ENCODE results near the gene PPP6R2. TPM values are rescaled to one million over a fixed set of nuclear protein-coding genes. Genes with fewer than 3 reads are reported as not detected.
"Not testable (repeated sequence)": the region's sequence is repeated elsewhere in the genome, so short reads cannot be mapped to it uniquely, and the experiment has no call there.

Gene PPP6R2
- total RNA-seq, 1 experiment from 2014 or later, result 42.6 TPM

DNA sequence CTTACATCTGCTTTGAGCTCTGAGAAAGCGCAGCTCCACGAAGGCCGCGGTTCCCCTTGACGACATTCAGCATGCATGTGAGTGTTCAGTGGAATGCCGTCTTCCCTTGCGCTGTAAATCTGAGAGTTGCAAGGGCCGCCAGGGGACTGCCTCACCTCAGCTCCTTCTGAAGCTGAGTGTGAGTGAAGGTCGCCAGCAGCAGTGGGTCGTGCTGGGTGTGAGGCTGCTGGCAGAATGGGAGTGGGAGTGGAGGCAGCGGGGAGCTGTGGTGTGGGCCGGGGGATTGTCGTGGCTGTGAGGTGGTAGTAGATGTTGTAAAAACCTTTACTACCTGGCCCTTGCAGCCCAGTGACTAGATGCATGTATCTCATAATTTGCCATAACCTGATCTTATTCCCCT lies 65.2 kb downstream of the PPP6R2 start:
- Histone ChIP-seq H3K18ac (ENCODE audit: insufficient read length, low read depth, low read length) (no peak overlapping the region), H2BK120ac (ENCODE audit: low read depth, low read length, poor library complexity, severe bottlenecking) (no peak overlapping the region), H3K27me3 (ENCODE audit: insufficient read depth, low read length) (no peaks in the 10 kb centered on the region), H2BK12ac (ENCODE audit: insufficient read length, low read depth, low read length) (no peak overlapping the region), H3K23me2 (ENCODE audit: insufficient read length, low read depth, low read length, poor library complexity, severe bottlenecking) (peaks cover 3% of the 10 kb centered on the region), H3K79me2 (ENCODE audit: insufficient read depth, low read length) (no peaks in the 10 kb centered on the region), H3K4ac (ENCODE audit: low read depth, low read length) (no peak overlapping the region), H4K5ac (ENCODE audit: insufficient read length, low read depth, low read length) (no peak overlapping the region), H3K4me2 (ENCODE audit: insufficient read depth, insufficient read length, low read length) (no peak overlapping the region), H3K4me1 (ENCODE audit: insufficient read depth, low read length) (no peaks in the 10 kb centered on the region), H3T11ph (ENCODE audit: low read length) (no peak overlapping the region), H3K9ac (ENCODE audit: extremely low read depth, insufficient read length, low read length) (no peak overlapping the region), H2AK5ac (ENCODE audit: insufficient read length, low read length) (no peak overlapping the region), H4K91ac (ENCODE audit: insufficient read length, low read depth, low read length) (no peak overlapping the region), H3K79me1 (ENCODE audit: insufficient read depth, low read depth, low read length, poor library complexity, severe bottlenecking) (peaks cover 2% of the 10 kb centered on the region), H3K27ac (ENCODE audit: insufficient read length, low read depth, low read length) (no peak overlapping the region), H2BK15ac (ENCODE audit: low read depth, low read length) (no peak overlapping the region), H3K56ac (ENCODE audit: insufficient read length, low read depth, low read length) (no peak overlapping the region), H3K9me3 (ENCODE audit: control insufficient read depth, low read depth, low read length) (no peaks in the 10 kb centered on the region), H4K20me1 (ENCODE audit: control insufficient read depth, insufficient read depth, insufficient read length) (no peaks in the 10 kb centered on the region), H4K8ac (replicated peaks; ENCODE audit: insufficient read length, low read depth, low read length) (no peak overlapping the region), H2AFZ (ENCODE audit: low read length) (no peak overlapping the region), H3K23ac (ENCODE audit: insufficient read length, low read depth, low read length) (no peak overlapping the region), H2BK5ac (ENCODE audit: insufficient read length, low read length) (no peak overlapping the region), H2BK20ac (ENCODE audit: low read depth, low read length, poor library complexity, severe bottlenecking) (no peak overlapping the region), H3K14ac (ENCODE audit: insufficient read depth, low read length) (no peak overlapping the region)
- Mint-ChIP-seq H3K27me3 (ENCODE audit: low read depth) (no peaks in the 10 kb centered on the region), H3K4me3 (no peak overlapping the region), H3K9me3 (no peaks in the 10 kb centered on the region; a peak in 1 of 5 replicates), H3K27ac (peak overlapping the region in 1 of 3 experiments; percentile 74; a peak in 1 of 7 replicates), H3K4me1 (no peaks in the 10 kb centered on the region), H3K36me3 (ENCODE audit: insufficient read depth in 1 of 3, low read depth in 3 of 3) (peaks cover 19 to 53% (median 39%) of the 10 kb centered on the region in 3 experiments; a peak in 6 of 7 replicates)
- WGBS (ENCODE audit: extremely low coverage, insufficient read length, low lambda C conversion rate), result no CpG with 5 or more reads among the region's 13 CpGs
- TF ChIP-seq, protein P1, sequence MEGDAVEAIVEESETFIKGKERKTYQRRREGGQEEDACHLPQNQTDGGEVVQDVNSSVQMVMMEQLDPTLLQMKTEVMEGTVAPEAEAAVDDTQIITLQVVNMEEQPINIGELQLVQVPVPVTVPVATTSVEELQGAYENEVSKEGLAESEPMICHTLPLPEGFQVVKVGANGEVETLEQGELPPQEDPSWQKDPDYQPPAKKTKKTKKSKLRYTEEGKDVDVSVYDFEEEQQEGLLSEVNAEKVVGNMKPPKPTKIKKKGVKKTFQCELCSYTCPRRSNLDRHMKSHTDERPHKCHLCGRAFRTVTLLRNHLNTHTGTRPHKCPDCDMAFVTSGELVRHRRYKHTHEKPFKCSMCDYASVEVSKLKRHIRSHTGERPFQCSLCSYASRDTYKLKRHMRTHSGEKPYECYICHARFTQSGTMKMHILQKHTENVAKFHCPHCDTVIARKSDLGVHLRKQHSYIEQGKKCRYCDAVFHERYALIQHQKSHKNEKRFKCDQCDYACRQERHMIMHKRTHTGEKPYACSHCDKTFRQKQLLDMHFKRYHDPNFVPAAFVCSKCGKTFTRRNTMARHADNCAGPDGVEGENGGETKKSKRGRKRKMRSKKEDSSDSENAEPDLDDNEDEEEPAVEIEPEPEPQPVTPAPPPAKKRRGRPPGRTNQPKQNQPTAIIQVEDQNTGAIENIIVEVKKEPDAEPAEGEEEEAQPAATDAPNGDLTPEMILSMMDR (conservative IDR thresholded peaks at IDR 0.05), result no peak
- no peak for DNase-seq

DNA sequence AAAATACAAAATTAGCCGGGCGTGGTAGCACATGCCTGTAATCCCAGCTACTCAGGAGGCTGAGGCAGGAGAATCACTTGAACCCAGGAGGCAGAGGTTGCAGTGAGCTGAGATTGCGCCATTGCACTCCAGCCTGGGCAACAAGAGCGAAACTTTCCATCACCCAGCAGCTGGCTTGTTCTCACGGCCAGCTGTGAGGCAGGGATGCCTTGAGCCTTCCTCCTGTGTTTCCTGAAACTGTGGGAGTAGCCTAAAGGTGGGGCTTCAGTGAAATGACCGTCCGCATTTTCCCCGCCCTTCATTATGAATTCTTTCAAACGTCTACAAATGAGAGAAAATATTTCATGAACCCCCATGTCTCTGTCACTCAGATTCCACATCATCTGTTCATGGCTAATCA lies 65.8 kb downstream of the PPP6R2 start:
- H4K8ac ChIP-seq (replicated peaks; ENCODE audit: insufficient read length, low read depth, low read length); H2AFZ ChIP-seq (ENCODE audit: low read length); H2AK5ac ChIP-seq (ENCODE audit: insufficient read length, low read length); H3K79me2 ChIP-seq (ENCODE audit: insufficient read depth, low read length); H3K56ac ChIP-seq (ENCODE audit: insufficient read length, low read depth, low read length); H3K27me3 ChIP-seq (ENCODE audit: insufficient read depth, low read length); H2BK20ac ChIP-seq (ENCODE audit: low read depth, low read length, poor library complexity, severe bottlenecking); H3K18ac ChIP-seq (ENCODE audit: insufficient read length, low read depth, low read length); H3K9ac ChIP-seq (ENCODE audit: extremely low read depth, insufficient read length, low read length); H3K4me2 ChIP-seq (ENCODE audit: insufficient read depth, insufficient read length, low read length); H3K9me3 ChIP-seq (ENCODE audit: control insufficient read depth, low read depth, low read length); H4K20me1 ChIP-seq (ENCODE audit: control insufficient read depth, insufficient read depth, insufficient read length); H4K91ac ChIP-seq (ENCODE audit: insufficient read length, low read depth, low read length); H3K27ac ChIP-seq (ENCODE audit: insufficient read length, low read depth, low read length); H3T11ph ChIP-seq (ENCODE audit: low read length); H2BK15ac ChIP-seq (ENCODE audit: low read depth, low read length); H3K9me3 Mint-ChIP-seq; H3K4me3 Mint-ChIP-seq; DNase-seq; H3K23me2 ChIP-seq (ENCODE audit: insufficient read length, low read depth, low read length, poor library complexity, severe bottlenecking); H2BK12ac ChIP-seq (ENCODE audit: insufficient read length, low read depth, low read length); H3K4me1 Mint-ChIP-seq; H3K23ac ChIP-seq (ENCODE audit: insufficient read length, low read depth, low read length); H2BK120ac ChIP-seq (ENCODE audit: low read depth, low read length, poor library complexity, severe bottlenecking); H3K4ac ChIP-seq (ENCODE audit: low read depth, low read length); H2BK5ac ChIP-seq (ENCODE audit: insufficient read length, low read length); H3K4me1 ChIP-seq (ENCODE audit: insufficient read depth, low read length); H3K27me3 Mint-ChIP-seq (ENCODE audit: low read depth); H3K14ac ChIP-seq (ENCODE audit: insufficient read depth, low read length); H3K79me1 ChIP-seq (ENCODE audit: insufficient read depth, low read depth, low read length, poor library complexity, severe bottlenecking); H4K5ac ChIP-seq (ENCODE audit: insufficient read length, low read depth, low read length): not testable (repeated sequence)
- no CpG with 5 or more reads among the region's 9 CpGs for WGBS (ENCODE audit: extremely low coverage, insufficient read length, low lambda C conversion rate)
- peaks cover 19 to 54% (median 43%) of the 10 kb centered on the region in 3 experiments; a peak in 6 of 7 replicates for H3K36me3 Mint-ChIP-seq (ENCODE audit: insufficient read depth in 1 of 3, low read depth in 3 of 3)
- H3K27ac Mint-ChIP-seq, result 0 out of 7 replicates have a peak overlapping the region, but pooled peaks of 1 of the 3 experiments have one; percentile 18

All from H9 (cell line).